GM12801 (cell line): ENCODE measurements around the gene ZNF621.

Source experiments
- CTCF ChIP-seq: IDR thresholded peaks from one replicate; pipeline ENCODE4 v1.5.1; 2011; ENCODE audit warnings: control low read depth; ENCODE audit not compliant: insufficient read length; ENCODE audit errors: extremely low read depth

The ZNF621 gene

DNA sequence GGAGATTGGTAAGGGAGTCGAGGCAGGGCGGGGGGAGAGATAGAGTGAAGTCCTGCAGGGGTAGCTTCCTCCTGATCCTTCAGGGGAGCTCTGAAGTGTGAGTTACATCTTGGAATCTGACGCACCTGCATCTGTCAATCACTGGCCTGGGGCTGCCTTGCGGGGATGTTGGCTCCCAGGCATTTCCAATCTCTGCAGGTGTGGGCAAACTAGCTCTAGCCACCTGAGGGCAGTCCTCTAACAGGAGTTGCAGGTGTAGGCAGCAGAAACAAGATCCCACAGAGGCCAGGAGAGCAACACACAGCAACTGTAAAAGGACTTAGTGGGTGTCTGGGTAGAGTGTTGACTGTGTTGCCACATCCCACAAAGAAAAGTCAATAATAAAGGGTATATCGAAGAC lies 63.6 kb downstream of the ZNF621 start:
- no peak for TF ChIP-seq CTCF
